Measurements from ENCODE around the gene GUCD1. TPM values are rescaled to one million over a fixed set of nuclear protein-coding genes. Genes with fewer than 3 reads are reported as not detected.

Gene GUCD1
- total and polyA plus RNA-seq, 2 of the 13 experiments (the other 11 are each of a cell fraction or from before 2014, with no cell fraction given) = 128 to 245 TPM

- TF ChIP-seq HINFP (CRISPR knock-in tag; IDR thresholded peaks at IDR 0.05; ENCODE audit: low read depth) = peak; percentile 93
- TF ChIP-seq JUNB (CRISPR knock-in tag; IDR thresholded peaks at IDR 0.05; ENCODE audit: borderline replicate concordance) = no peak
- TF ChIP-seq GTF2F1 (IDR thresholded peaks at IDR 0.05; ENCODE audit: low read length) = no peak
- peak; percentile 71 for TF ChIP-seq ZNF18 (CRISPR knock-in tag; IDR thresholded peaks at IDR 0.05; ENCODE audit: insufficient replicate concordance)
- peak; percentile 56; the same call in 1 of the 2 replicates for TF ChIP-seq TCF7 (IDR thresholded peaks at IDR 0.05; ENCODE audit: low read depth)
- no peak for TF ChIP-seq ATF7 (IDR thresholded peaks at IDR 0.05)
- TF ChIP-seq ATF7 (CRISPR knock-in tag; IDR thresholded peaks at IDR 0.05) = peak; percentile 84
- peak; percentile 97 for TF ChIP-seq AHR (CRISPR knock-in tag; IDR thresholded peaks at IDR 0.05)
- peak; percentile 97 for TF ChIP-seq HIVEP1 (CRISPR knock-in tag; IDR thresholded peaks at IDR 0.05)
- TF ChIP-seq ZNF138 (CRISPR knock-in tag; IDR thresholded peaks at IDR 0.05; ENCODE audit: low read depth) = 0 out of 2 replicates have a peak, but pooled peaks have one; percentile 87
- TF ChIP-seq CREB1 (IDR thresholded peaks at IDR 0.05) = no peak
- no peak for TF ChIP-seq CREB1 (CRISPR knock-in tag; IDR thresholded peaks at IDR 0.05)
- TF ChIP-seq FOXK1 (CRISPR knock-in tag; IDR thresholded peaks at IDR 0.05; ENCODE audit: borderline replicate concordance, low read depth) = peak; percentile 83; the same call in 1 of the 2 replicates
- TF ChIP-seq IRF2 (CRISPR knock-in tag; IDR thresholded peaks at IDR 0.05) = peak; percentile 96
- TF ChIP-seq ELF4 (CRISPR knock-in tag; IDR thresholded peaks at IDR 0.05; ENCODE audit: borderline replicate concordance) = 0 out of 2 replicates have a peak, but pooled peaks have one; percentile 62
- TF ChIP-seq NR0B2 (CRISPR knock-in tag; IDR thresholded peaks at IDR 0.05) = peak; percentile 91
- TF ChIP-seq SNRNP70 (IDR thresholded peaks at IDR 0.05; ENCODE audit: low read depth, low read length) = no peak
- TF ChIP-seq TBX2 (CRISPR knock-in tag; IDR thresholded peaks at IDR 0.05; ENCODE audit: borderline replicate concordance) = peak; percentile 99
- peak; percentile 97; the same call in 1 of the 2 replicates for TF ChIP-seq ZNF580 (CRISPR knock-in tag; IDR thresholded peaks at IDR 0.05; ENCODE audit: borderline replicate concordance, low read depth)
- TF ChIP-seq JDP2 (CRISPR knock-in tag; IDR thresholded peaks at IDR 0.05; ENCODE audit: borderline replicate concordance) = no peak
- TF ChIP-seq ZNF414 (CRISPR knock-in tag; IDR thresholded peaks at IDR 0.05) = peak; percentile 92
- no peak for TF ChIP-seq FOXK2 (IDR thresholded peaks at IDR 0.05)
- peak; percentile 71; the same call in 1 of the 2 replicates for TF ChIP-seq ZNF225 (CRISPR knock-in tag; IDR thresholded peaks at IDR 0.05)
- TF ChIP-seq ZBTB7B (CRISPR knock-in tag; IDR thresholded peaks at IDR 0.05) = peak; percentile 77; the same call in 1 of the 2 replicates
- TF ChIP-seq ZNF329 (CRISPR knock-in tag; IDR thresholded peaks at IDR 0.05; ENCODE audit: low read depth) = peak; percentile 51; the same call in 1 of the 2 replicates
Observed at GRCh38 chr22:24514241-24515026, 40.5 kb downstream of the GUCD1 start (continued).
